Adipocyte (in vitro differentiated cells): ENCODE data around the gene TMEM120B.

Experiments used
- DNase-seq: peaks from one replicate; pipeline ENCODE4 v3.0.0-alpha.2; 2015; ENCODE audit warnings: low read depth
- H3K27me3 ChIP-seq: replicated peaks from 2 replicates; pipeline ENCODE4 v1.7.0; 2013; ENCODE audit warnings: mild to moderate bottlenecking, low read length, moderate library complexity; ENCODE audit not compliant: control insufficient read depth, insufficient read depth
- H3K36me3 ChIP-seq: 2 replicates; pipeline ENCODE4 v1.7.0; 2013; ENCODE audit warnings: low read length, mild to moderate bottlenecking, moderate library complexity; ENCODE audit not compliant: control insufficient read depth, insufficient read depth, severe bottlenecking
- H3K4me1 ChIP-seq: 2 replicates; pipeline ENCODE4 v1.7.0; 2013; ENCODE audit warnings: mild to moderate bottlenecking, low read length, moderate library complexity; ENCODE audit not compliant: control insufficient read depth, insufficient read depth
- H3K4me3 ChIP-seq: 2 replicates; pipeline ENCODE4 v1.7.0; 2013; ENCODE audit warnings: mild to moderate bottlenecking, low read length, moderate library complexity
- H3K9ac ChIP-seq: 2 replicates; pipeline ENCODE4 v1.7.0; 2013; ENCODE audit warnings: mild to moderate bottlenecking, low read length, moderate library complexity
- H3K9me3 ChIP-seq: 2 replicates; pipeline ENCODE4 v1.7.0; 2013; ENCODE audit warnings: mild to moderate bottlenecking, low read length, moderate library complexity; ENCODE audit not compliant: control insufficient read depth

The TMEM120B gene

GRCh38 chr12:121810234-121810817, 97.8 kb downstream of the TMEM120B start:
- H3K9ac ChIP-seq, result peak overlapping the region; percentile 94
- no peak for DNase-seq
- no peaks in the 10 kb centered on the region for H3K27me3 ChIP-seq
- H3K36me3 ChIP-seq, result peaks cover 44% of the 10 kb centered on the region
- no peaks in the 10 kb centered on the region for H3K9me3 ChIP-seq
- peaks cover 44% of the 10 kb centered on the region for H3K4me1 ChIP-seq
- peak overlapping the region; percentile 94 for H3K4me3 ChIP-seq

DNA sequence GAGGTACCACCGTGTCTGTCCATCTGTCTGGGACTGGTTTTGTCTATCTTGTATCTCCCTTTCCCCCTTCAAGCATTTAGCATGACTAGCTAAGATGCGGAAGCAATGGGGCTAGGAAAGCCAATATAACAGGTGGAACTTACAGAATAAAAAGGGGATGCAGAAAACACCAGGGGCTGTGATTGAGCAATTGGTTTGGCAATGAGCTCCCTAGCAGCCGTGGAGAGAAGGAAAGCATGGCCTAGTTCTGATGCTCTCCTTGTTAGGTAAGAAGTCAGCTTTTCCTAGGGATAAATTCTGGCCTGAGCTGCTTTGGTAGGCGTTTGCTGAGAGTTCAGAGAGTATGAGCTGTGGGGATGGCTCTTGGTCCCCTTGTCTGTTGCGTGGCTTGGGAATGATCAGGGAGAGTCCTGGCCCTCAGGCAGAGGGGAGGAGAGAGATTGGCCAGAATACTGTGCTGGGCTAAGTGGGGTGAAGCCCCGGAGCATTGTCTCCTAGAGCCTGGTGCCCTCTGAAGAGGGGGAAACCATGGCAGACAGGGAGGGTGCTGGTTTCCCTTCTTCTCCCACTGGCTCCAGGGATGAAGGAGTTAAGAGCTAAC, 98.4 kb downstream of the TMEM120B start:
- Histone ChIP-seq H3K4me3 (peak overlapping the region; percentile 94), H3K27me3 (no peaks in the 10 kb centered on the region), H3K9me3 (no peaks in the 10 kb centered on the region), H3K36me3 (peaks cover 50% of the 10 kb centered on the region), H3K4me1 (peaks cover 41% of the 10 kb centered on the region), H3K9ac (peak overlapping the region; percentile 94)
- DNase-seq, result peak; percentile 26

DNA sequence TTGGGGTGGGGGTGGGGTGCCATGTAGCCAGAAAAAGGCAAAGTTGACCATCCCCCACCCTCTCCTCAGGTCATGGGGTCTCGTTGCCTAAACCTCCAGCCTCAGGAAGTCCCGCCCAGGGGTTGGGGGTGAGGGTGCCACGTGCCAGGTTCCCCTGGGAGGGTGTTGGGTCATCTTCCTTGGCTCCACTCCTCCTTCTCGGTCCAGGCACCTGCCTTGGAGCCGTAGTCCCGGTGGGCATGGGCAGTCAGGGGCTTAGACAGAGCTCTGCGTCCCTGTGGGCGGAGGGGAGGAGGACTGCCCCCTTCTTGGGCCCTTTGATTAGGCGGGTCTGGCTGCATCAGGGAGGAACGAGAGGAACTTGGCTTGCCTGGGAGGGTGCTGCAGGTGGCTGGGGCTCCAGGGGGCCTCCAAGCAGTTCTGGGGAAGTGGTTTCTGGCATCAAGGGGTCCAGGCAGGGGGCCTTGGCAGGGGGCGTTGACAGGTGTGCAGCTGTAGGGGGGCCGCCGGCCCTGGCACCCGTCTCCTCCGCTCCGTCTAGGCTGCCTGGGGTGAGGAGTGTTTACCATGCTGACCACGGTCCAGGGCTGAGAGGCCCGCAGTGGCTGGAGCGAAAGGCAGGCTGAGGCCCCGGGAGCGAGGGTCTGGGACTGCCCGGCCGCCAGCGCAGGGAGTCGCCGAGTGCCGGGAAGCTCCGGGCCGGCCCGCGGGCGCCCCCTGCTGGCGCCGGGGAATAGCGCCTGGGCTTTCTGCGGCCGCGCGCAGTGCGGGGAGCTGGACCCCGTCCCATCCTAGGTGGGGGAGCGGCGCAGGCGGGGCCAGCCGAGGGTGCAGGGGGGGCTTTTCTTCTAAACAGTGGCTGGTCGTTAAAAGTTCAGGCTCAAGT, 99.1 kb downstream of the TMEM120B start:
- DNase-seq, result peak; percentile 87
- Histone ChIP-seq H3K36me3 (peaks cover 56% of the 10 kb centered on the region), H3K9ac (peak overlapping the region; percentile 94), H3K4me1 (peaks cover 37% of the 10 kb centered on the region), H3K9me3 (no peaks in the 10 kb centered on the region), H3K4me3 (peak overlapping the region; percentile 94), H3K27me3 (no peaks in the 10 kb centered on the region)

- DNase-seq, result peak; percentile 80
- H3K36me3 ChIP-seq, result peaks cover 62% of the 10 kb centered on the region
- no peaks in the 10 kb centered on the region for H3K27me3 ChIP-seq
- peaks cover 31% of the 10 kb centered on the region for H3K4me1 ChIP-seq
- H3K9ac ChIP-seq, result peak overlapping the region; percentile 94
- peak overlapping the region; percentile 94 for H3K4me3 ChIP-seq
- H3K9me3 ChIP-seq, result no peaks in the 10 kb centered on the region
These were observed 99.8 kb downstream of the TMEM120B start for GRCh38 chr12:121812320-121812871.

DNA sequence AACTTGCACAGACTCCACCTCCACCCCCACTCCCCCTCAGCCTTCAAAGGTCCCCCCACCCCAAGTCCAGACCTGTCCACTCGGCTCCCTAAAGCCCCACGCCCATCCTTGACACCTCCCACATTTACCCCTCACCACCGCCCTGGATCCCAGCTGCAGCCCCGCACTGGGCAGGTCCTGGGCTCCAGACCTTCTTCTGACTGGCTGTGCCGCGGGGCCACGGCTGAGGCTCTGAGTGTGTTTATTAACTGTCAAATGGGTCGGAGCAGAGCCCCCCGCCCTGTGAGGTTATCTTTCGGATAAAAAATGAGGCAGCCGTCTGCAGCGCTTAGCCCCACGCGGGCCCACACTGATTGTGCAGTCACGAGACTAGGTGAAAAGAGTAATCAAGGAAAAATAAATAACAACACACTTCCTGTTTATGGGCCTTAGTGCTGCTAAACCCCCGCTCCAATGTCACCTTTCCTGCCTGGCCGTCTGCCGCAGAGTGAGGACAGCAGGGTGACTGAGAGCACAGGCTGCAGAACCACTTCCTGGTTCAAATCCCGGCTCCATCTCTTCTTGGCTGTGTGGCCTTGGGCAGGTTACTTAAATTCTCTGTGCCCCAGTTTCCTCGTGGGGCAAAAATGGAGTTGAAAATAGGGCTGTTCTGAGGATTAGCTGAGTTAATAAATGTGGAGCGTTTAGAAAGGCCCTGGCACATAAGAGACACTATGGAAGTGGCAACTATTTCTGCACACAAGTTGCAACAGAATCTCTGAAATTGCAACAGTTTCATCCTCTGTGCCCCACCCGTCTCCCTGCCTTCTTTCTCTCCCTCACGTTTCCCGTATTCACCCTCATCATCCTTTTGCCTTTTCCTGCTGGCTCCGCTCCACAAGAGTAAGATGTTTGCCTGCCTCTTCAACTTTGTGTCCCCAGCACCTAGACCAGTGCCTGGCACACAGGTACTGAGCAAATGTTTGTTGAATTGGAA, 100.7 kb downstream of the TMEM120B start:
- Histone ChIP-seq H3K27me3 (no peaks in the 10 kb centered on the region), H3K4me1 (peaks cover 28% of the 10 kb centered on the region), H3K36me3 (peaks cover 65% of the 10 kb centered on the region), H3K9me3 (no peaks in the 10 kb centered on the region), H3K9ac (peak overlapping the region; percentile 94), H3K4me3 (peak overlapping the region; percentile 94)
- DNase-seq, result peak; percentile 72

GRCh38 chr12:121813951-121814350, 101.4 kb downstream of the TMEM120B start:
- Histone ChIP-seq H3K27me3 (no peaks in the 10 kb centered on the region), H3K9ac (peak overlapping the region; percentile 94), H3K4me1 (peaks cover 28% of the 10 kb centered on the region), H3K9me3 (no peaks in the 10 kb centered on the region), H3K36me3 (peaks cover 60% of the 10 kb centered on the region), H3K4me3 (no peak overlapping the region)
- no peak for DNase-seq

GRCh38 chr12:121814429-121815119, 102.0 kb downstream of the TMEM120B start:
- H3K9ac ChIP-seq, result no peak overlapping the region
- H3K36me3 ChIP-seq, result peaks cover 60% of the 10 kb centered on the region
- no peak for DNase-seq
- H3K9me3 ChIP-seq, result no peaks in the 10 kb centered on the region
- H3K4me1 ChIP-seq, result peaks cover 28% of the 10 kb centered on the region
- H3K4me3 ChIP-seq, result no peak overlapping the region
- no peaks in the 10 kb centered on the region for H3K27me3 ChIP-seq

GRCh38 chr12:121815263-121815662, 102.7 kb downstream of the TMEM120B start:
- H3K4me3 ChIP-seq, result no peak overlapping the region
- peaks cover 60% of the 10 kb centered on the region for H3K36me3 ChIP-seq
- no peak for DNase-seq
- H3K9me3 ChIP-seq, result no peaks in the 10 kb centered on the region
- no peaks in the 10 kb centered on the region for H3K27me3 ChIP-seq
- peaks cover 28% of the 10 kb centered on the region for H3K4me1 ChIP-seq
- H3K9ac ChIP-seq, result no peak overlapping the region

GRCh38 chr12:121816925-121817647, 104.5 kb downstream of the TMEM120B start:
- Histone ChIP-seq H3K4me3 (no peak overlapping the region), H3K4me1 (peaks cover 14% of the 10 kb centered on the region), H3K9me3 (no peaks in the 10 kb centered on the region), H3K27me3 (no peaks in the 10 kb centered on the region), H3K36me3 (peaks cover 63% of the 10 kb centered on the region), H3K9ac (no peak overlapping the region)
- DNase-seq, result no peak
